Breast epithelium (tissue), 3 donors: ENCODE results near the gene THEMIS2.

Experiments used
- CTCF ChIP-seq, 3 donors: fragments of 450-650 bp; IDR thresholded peaks; one replicate each; pipeline ENCODE4 v1.5.1; 2016 to 2017; ENCODE audit warnings: antibody characterized with exemption in 3 of 3, mild to moderate bottlenecking in 3 of 3, moderate library complexity in 3 of 3
- POLR2A ChIP-seq: fragments of 450-650 bp; IDR thresholded peaks from one replicate; pipeline ENCODE4 v1.6.1; 2016; ENCODE audit warnings: antibody characterized with exemption, mild to moderate bottlenecking, moderate library complexity

- TF ChIP-seq POLR2A (no peak), CTCF (IDR thresholded peaks at IDR 0.05) (no peak)
Measured at GRCh38 chr1:27824411-27824810, 47.9 kb upstream of the THEMIS2 start.
